Body of pancreas (tissue), 4 donors: ENCODE data around the gene RNF130. TPM values are rescaled to one million over a fixed set of nuclear protein-coding genes. Genes with fewer than 3 reads are reported as not detected.

Experiments used
- ATAC-seq: fragments of 150-250 bp; one replicate; pipeline ENCODE4 v1.9.1; 2016
- DNase-seq, 4 donors: peaks; one replicate each; pipeline ENCODE4 v3.0.0-alpha.2; 2019
- H3K27ac ChIP-seq, 4 donors: fragments of 200-600 bp; sonication (generic); 1 replicate in 3 of 4; 2 replicates in 1 of 4; pipeline versions ENCODE4 v1.5.1 to v1.6.1; 2016 to 2019; ENCODE audit warnings: mild to moderate bottlenecking in 1 of 4, mixed read lengths in 1 of 4, moderate library complexity in 1 of 4
- H3K27me3 ChIP-seq, 2 donors: fragments of 200-600 bp; sonication (generic); one replicate each; pipeline ENCODE4 v1.6.0; 2016; ENCODE audit warnings: mild to moderate bottlenecking in 1 of 2
- H3K36me3 ChIP-seq, 2 donors: fragments of 200-600 bp; sonication (generic); replicated peaks in 1 of 2; 2 replicates each; pipeline ENCODE4 v1.5.1; 2016; ENCODE audit warnings: low read depth in 2 of 2; ENCODE audit not compliant: insufficient read depth in 1 of 2
- H3K4me1 ChIP-seq: fragments of 200-600 bp; sonication (generic); one replicate; pipeline ENCODE4 v1.6.0; 2016
- H3K4me3 ChIP-seq, 2 donors: fragments of 200-600 bp; sonication (generic); 1 replicate in 1 of 2; 2 replicates in 1 of 2; pipeline ENCODE4 v1.5.1; 2016 to 2019
- H3K9me3 ChIP-seq, 3 donors: fragments of 200-600 bp; sonication (generic); 1 replicate in 2 of 3; 2 replicates in 1 of 3; pipeline ENCODE4 v1.5.1; 2016
- CTCF ChIP-seq, 7 experiments: fragments of 450-650 bp in 4 of 7; fragments of 200-600 bp in 3 of 7; sonication (generic) in 3 of 7; IDR thresholded peaks; one replicate each; pipeline ENCODE4 v1.5.1; 2016 to 2019; ENCODE audit warnings: antibody characterized with exemption in 7 of 7
- POLR2A ChIP-seq, 3 donors: fragments of 450-650 bp; IDR thresholded peaks; one replicate each; pipeline ENCODE4 v1.6.1; 2016; ENCODE audit warnings: antibody characterized with exemption in 3 of 3, mild to moderate bottlenecking in 2 of 3
- WGBS, 2 donors: methylation state at CpG; one replicate each; pipeline ENCODE4 v1.1.5; 2017; 5-methylcytosine and 5-hydroxymethylcytosine counted together
- intact Hi-C: fragments of 100-400 bp; cut with DNase I; formaldehyde crosslinking; loops from one replicate; pipeline ENCODE4 v1.15.1; 2023
- total RNA-seq, 2 donors: library from RNA; depleted of rRNA; stranded (reverse); fragments of >200 nt; gene quantifications; one replicate each; pipeline ENCODE4 v1.1.0, GENCODE V29; 2016

Gene RNF130
- total RNA-seq, 2 donors from 2014 or later, result 32.3 to 58.9 TPM

- intact Hi-C loops, result no loop called here
- H3K4me3 ChIP-seq, result no peak overlapping the region
- no peak for ATAC-seq
- WGBS, 2 donors, result 66 to 71% methylated on average over 8 of the region's 8 CpGs
- DNase-seq, result no peak
- H3K27me3 ChIP-seq, result no peaks in the 10 kb centered on the region
- no peak overlapping the region for H3K27ac ChIP-seq
- H3K9me3 ChIP-seq, result no peaks in the 10 kb centered on the region
- no peak for TF ChIP-seq CTCF (IDR thresholded peaks at IDR 0.05)
- no peak for TF ChIP-seq POLR2A (IDR thresholded peaks at IDR 0.05)
- H3K36me3 ChIP-seq, result no peaks in the 10 kb centered on the region
- peaks cover 28% of the 10 kb centered on the region for H3K4me1 ChIP-seq
Observed at GRCh38 chr5:180053061-180053602, 18.4 kb downstream of the RNF130 start.

- no peak for DNase-seq
- no peak overlapping the region for H3K4me3 ChIP-seq
- no peak for ATAC-seq
- TF ChIP-seq POLR2A (IDR thresholded peaks at IDR 0.05) (no peak), CTCF (IDR thresholded peaks at IDR 0.05) (no peak)
- no peaks in the 10 kb centered on the region for H3K36me3 ChIP-seq
- H3K9me3 ChIP-seq, result no peaks in the 10 kb centered on the region
- H3K27me3 ChIP-seq, result no peaks in the 10 kb centered on the region
- no peak overlapping the region for H3K27ac ChIP-seq
- H3K4me1 ChIP-seq, result peaks cover 36% of the 10 kb centered on the region
- intact Hi-C loops, result no loop called here
- 94 to 95% methylated on average over 5 of the region's 5 CpGs for WGBS, 2 donors
Observed at GRCh38 chr5:180052211-180052818, 19.2 kb downstream of the RNF130 start.

GRCh38 chr5:180050121-180050940 lies 21.2 kb downstream of the RNF130 start:
- peak overlapping the region in 3 of 4 donors; percentile 14 to 80 (median 66) for H3K27ac ChIP-seq
- H3K4me3 ChIP-seq, result no peak overlapping the region
- ATAC-seq (no peak), DNase-seq (peak in 2 of 4 donors; percentile 15 to 33)
- H3K9me3 ChIP-seq, result no peaks in the 10 kb centered on the region
- no peaks in the 10 kb centered on the region for H3K27me3 ChIP-seq
- H3K36me3 ChIP-seq, result no peaks in the 10 kb centered on the region
- H3K4me1 ChIP-seq, result peaks cover 38% of the 10 kb centered on the region
- WGBS, 2 donors, result 74 to 80% methylated on average over 7 to 9 of the region's 9 CpGs
- no peak for TF ChIP-seq POLR2A (IDR thresholded peaks at IDR 0.05)
- intact Hi-C loops, result no loop called here

- Histone ChIP-seq H3K4me1 (peaks cover 38% of the 10 kb centered on the region), H3K36me3 (no peaks in the 10 kb centered on the region), H3K27ac (peak overlapping the region; percentile 43 to 80 (median 65)), H3K9me3 (no peaks in the 10 kb centered on the region), H3K27me3 (no peaks in the 10 kb centered on the region), H3K4me3 (no peak overlapping the region)
- TF ChIP-seq CTCF (IDR thresholded peaks at IDR 0.05) (no peak), POLR2A (IDR thresholded peaks at IDR 0.05) (no peak)
- intact Hi-C loops, result no loop called here
- ATAC-seq, result peak; percentile 33
- DNase-seq, result no peak
- WGBS, 2 donors, result 5 to 28% methylated on average over 2 of the region's 2 CpGs
Observed at GRCh38 chr5:180049185-180049548, 22.4 kb downstream of the RNF130 start.

GRCh38 chr5:180047667-180048066 lies 23.9 kb downstream of the RNF130 start:
- Histone ChIP-seq H3K4me1 (peaks cover 37% of the 10 kb centered on the region), H3K36me3 (no peaks in the 10 kb centered on the region), H3K27ac (peak overlapping the region in 3 of 4 donors; percentile 64 to 80 (median 66)), H3K9me3 (no peaks in the 10 kb centered on the region), H3K27me3 (no peaks in the 10 kb centered on the region), H3K4me3 (no peak overlapping the region)
- DNase-seq (peak; percentile 72 to 91 (median 82)), ATAC-seq (peak; percentile 60)
- intact Hi-C loops, result no loop called here
- TF ChIP-seq POLR2A (IDR thresholded peaks at IDR 0.05) (no peak), CTCF (IDR thresholded peaks at IDR 0.05) (no peak)
- 31 to 34% methylated on average over 8 of the region's 8 CpGs for WGBS, 2 donors
